Caki2 (cell line): ENCODE data around the gene HAS3. TPM values are rescaled to one million over a fixed set of nuclear protein-coding genes. Genes with fewer than 3 reads are reported as not detected.

Experiments used
- total RNA-seq: library from RNA; depleted of rRNA; stranded (reverse); fragments of >200 nt; shearing (Covaris generic); gene quantifications from 2 replicates; pipeline ENCODE4 v1.2.3, GENCODE V29; 2014; ENCODE audit warnings: low replicate concordance; rRNA removed

The HAS3 gene
- total RNA-seq, 1 experiment from 2014 or later: 35.9 TPM

Other genes with a start within 250 kb of the HAS3 start
- 191 and 253 TPM in 2 replicates for gene CHTF8, start 26.9 kb downstream of the HAS3 start, total RNA-seq
- gene UTP4, start 27.0 kb downstream of the HAS3 start, total RNA-seq: 56.1 and 97.9 TPM in 2 replicates
- 4.8 and 5.7 TPM in 2 replicates for gene SNTB2, start 81.5 kb downstream of the HAS3 start, total RNA-seq
- gene VPS4A, start 205.7 kb downstream of the HAS3 start, total RNA-seq: 33.2 and 38.9 TPM in 2 replicates
- gene PDF, start 224.9 kb downstream of the HAS3 start, total RNA-seq: 21.5 and 26.7 TPM in 2 replicates
- gene COG8, start 233.9 kb downstream of the HAS3 start, total RNA-seq: 56.2 and 68.1 TPM in 2 replicates
- 18.7 and 25.7 TPM in 2 replicates for gene NIP7, start 234.1 kb downstream of the HAS3 start, total RNA-seq
- gene TMED6, start 246.1 kb downstream of the HAS3 start, total RNA-seq: 4.1 TPM in 1 of 2 replicates, not detected in the other